RCC 7860 (cell line): ENCODE data around the gene ZNF680.
"Not testable (repeated sequence)": the region's sequence is repeated elsewhere in the genome, so short reads cannot be mapped to it uniquely, and the experiment has no call there.

ENCODE experiments used
- DNase-seq: peaks from one replicate; pipeline ENCODE4 v3.0.0-alpha.2; 2015; ENCODE audit warnings: low spot score
- FAIRE-seq: peaks from 2 replicates; lab custom pipeline; 2012; peaks lifted over from hg19 to GRCh38; lab: Jason Lieb, UNC

The ZNF680 gene

GRCh38 chr7:64562626-64563278 is at the start of gene ZNF680:
ZNF680 (minus strand) TSS chr7:64563071; CDS start chr7:64562954, 117 bp downstream.
- FAIRE-seq (peak; percentile 96), DNase-seq (peak; percentile 92)

DNA sequence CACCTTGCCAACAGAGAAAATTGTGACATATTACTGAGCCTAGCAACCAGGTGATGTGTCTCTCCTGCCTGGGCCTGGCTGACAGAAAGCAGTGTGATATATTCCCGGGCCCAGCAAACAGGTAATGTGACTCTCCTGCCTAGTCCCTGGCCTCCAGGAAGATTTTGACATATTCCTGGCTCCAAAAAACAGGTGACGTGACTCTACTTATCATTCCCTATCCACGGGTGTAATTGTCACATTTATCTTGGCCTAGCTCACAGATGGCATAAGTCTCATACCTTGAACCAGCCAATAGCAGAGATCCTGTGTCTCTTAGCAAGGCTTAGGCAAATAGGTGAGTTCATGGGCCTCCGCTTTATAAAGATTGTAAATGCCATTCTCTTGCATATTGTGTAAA is 49.6 kb upstream of the ZNF680 start:
- no peak for FAIRE-seq
- no peak for DNase-seq

DNA sequence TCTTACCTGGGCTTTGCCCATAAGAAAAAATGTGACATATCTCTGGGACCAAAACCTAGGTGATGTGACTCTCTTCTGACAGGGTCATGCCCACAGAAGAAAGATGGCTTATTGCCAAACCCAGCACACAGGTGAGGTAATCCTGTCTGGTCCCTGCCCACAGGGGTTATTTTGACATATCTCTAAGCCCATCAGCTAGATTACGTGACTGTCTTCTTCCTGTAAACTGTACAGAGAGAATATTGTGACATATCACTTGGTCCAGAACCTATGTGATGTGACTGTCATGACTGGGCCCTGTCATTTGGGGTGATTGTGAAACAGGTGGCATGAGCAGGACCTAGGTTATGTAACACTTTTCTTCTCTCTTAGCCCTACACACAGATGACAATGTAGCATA is 48.8 kb upstream of the ZNF680 start:
- DNase-seq (no peak), FAIRE-seq (no peak)

DNA sequence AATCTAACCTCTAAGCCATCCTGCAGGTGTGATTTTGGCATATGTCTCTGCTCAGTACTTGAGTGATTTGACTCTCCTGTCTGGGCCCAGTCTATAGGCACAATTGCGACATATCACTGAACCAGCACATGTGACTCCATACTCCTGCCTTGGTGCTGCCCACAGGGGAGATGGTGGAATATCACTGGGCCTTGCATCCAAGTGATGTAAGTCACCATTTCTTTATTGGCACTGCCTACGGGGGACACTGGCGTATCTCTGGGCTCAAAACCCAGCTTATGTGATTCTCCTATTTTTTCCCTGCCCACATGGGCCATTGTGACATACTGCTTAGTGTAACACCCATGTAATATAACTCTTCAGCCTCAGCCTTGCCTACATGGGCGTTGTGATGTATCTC is 48.1 kb upstream of the ZNF680 start:
- DNase-seq = no peak
- FAIRE-seq = no peak

DNA sequence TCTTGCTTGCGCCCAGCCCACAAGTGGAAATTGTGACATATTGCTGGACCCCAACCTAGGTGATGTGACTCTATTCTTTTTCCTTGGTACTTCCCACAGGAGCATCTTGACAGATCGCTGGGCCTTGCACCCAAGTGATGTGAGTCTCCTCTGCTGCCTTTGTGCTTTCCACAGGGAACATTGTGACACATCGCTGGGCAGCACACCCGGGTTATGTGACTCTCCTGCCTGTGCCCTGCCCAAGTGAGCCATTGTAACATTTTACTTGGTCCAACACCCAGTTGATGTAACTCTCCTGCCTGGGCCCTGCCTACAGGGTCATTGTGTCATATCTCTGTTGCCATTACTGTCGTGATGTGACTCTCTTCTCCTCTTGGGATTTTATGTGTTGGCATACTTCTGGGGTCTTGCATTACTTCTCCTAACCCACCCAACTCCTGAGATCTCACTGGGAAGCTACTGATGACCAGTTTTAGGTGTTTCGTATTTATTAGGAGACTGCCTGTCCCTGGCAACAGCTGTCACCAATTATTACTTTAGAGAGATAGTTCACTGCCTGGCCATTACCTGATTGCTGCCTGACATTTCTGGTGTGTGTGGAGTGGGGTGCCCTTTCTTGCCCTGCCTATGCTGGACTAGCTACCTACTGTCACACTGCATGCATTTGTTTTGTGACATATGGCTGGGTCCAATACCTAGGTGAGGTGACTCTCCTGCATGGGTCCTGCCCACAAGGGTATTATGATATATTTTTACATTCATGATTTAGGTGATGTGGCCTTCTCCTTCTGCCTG is 45.4 kb upstream of the ZNF680 start:
- DNase-seq (no peak), FAIRE-seq (no peak)

DNA sequence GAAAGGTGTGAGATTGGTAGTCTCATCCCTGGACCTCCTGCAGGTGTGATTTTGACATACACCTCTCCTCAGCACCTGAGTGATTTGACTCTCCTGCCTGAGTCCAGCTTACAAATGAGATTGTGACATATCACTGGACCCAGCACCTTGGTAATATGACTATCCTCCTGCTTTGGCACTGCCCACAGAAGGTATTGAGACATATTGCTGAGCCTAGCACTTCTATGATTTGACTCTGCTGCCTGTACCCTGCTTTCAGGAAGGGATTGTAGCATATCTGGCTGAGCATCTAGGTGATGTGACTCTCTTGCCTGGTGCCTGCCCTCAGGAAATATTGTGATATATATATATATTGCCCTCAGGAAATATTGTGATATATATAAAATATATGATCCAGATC is 43.5 kb upstream of the ZNF680 start:
- DNase-seq = no peak
- no peak for FAIRE-seq

- FAIRE-seq = no peak
- DNase-seq = no peak
Measured at GRCh38 chr7:64603271-64603670, 40.4 kb upstream of the ZNF680 start.

DNA sequence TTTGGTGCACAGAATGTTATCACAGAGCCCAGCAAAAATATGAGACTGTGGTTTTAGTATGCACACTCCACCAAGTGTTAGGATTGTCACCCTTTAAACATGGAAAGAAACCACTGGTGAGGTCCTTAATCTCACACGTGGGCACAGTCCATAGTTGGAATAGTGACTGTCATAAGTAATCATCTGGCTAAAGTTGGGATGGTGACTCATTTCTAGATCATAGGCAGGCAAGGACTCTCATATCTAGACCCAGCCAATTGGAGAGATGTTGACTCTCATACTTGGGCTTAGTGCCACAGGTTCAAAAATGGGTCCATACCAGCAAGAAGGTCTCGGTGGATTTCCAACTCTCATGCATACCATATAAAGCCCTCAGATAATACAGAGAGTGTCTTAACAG is 39.6 kb upstream of the ZNF680 start:
- DNase-seq (no peak), FAIRE-seq (no peak)

GRCh38 chr7:64602086-64602485 is 39.2 kb upstream of the ZNF680 start:
- FAIRE-seq = no peak
- no peak for DNase-seq

GRCh38 chr7:64599359-64599758 is 36.5 kb upstream of the ZNF680 start:
- DNase-seq (no peak), FAIRE-seq (no peak)

- no peak for DNase-seq
- no peak for FAIRE-seq
Measured at GRCh38 chr7:64590971-64591370, 28.1 kb upstream of the ZNF680 start.

DNA sequence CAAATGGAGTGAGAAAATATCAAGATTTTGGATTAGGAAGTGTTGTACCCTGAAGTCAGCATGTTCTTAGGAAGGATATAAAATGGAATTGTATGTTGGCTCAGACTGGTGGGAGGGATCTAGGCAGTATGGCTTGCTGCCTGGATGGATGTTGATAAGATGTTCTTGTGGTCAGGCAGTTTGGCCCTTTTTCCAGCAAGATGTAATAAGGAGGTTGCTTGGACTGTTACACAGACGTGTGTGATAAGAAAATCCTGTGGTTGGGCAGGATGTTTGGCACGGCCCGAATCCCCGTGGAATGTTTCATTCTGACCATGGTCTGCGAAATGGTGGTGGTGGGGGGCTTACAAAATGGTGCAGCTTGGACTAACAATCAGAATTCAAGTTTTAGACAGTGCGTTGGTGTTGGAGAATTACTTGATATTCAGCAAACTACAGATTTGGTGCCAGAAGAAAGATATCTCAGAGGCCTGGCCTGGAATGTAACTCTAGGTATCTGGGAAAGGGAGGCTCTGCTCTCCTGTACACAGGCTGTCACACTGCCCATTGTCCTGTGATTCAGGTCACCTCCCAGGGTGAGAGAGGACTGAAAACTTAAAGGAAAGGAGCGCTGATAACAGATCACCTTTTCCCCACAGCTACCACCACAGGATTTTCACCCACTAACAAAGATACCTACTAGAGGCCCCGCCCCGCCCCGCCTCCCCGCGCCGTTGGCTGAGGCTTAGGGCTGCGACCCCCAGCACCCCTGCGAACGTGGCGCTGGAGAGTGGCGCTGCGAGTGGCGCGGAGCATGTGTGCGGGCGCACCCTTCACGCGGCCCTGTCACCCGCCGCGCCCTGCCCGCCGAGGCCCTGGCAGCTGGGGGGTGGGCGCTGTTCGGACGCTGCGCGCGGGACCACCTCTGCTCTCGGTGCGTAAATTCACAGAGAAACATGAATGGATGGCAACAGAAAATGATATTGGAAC is 19.3 kb upstream of the ZNF680 start:
- DNase-seq (no peak), FAIRE-seq (no peak)

DNA sequence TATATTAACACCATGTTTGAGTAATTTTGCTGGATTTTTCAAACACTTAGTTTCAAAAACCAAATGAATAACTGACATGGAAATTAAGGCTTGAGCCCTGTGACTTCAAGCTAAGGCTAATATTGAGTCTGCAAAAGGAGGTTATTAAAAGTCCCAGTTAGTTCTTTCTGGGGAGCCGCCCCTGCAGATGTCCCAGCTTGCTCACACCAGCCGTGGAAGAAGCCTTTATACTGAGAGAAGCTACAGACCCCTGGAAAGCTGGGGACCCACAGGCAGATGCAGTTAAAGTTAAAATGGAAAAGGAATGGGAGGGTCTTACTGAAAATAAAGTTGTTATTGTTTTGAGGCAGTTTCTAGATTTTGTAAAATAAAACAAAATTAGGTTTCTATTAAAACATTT is 18.5 kb upstream of the ZNF680 start:
- DNase-seq (no peak), FAIRE-seq (no peak)

DNA sequence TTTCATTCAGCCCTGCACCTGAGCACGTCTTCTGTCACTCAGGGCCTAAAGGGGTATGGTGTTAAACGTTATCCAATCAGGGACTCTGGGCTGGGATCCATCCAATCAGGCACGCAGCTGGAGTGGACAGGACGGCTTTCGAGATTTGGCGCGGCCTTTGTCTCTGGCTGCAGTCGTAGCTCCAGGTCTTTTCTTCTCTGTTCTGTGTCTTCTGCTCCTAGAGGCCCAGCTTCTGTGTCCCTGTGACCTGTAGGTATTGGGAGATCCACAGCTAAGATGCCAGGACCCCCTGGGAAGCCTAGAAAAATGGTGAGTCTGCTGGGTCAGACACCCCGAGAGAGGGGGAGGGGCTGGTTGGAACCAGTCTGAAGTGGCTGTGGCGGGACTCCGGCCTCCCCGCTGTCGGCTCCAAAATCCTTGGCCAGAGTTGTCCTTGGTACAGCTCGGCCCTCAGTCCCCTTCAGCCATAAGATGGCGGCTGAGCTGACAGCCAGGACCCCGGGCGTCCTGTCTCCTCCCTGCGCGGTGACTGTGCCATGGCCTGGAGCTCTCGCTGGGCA is 11.7 kb upstream of the ZNF680 start:
- no peak for DNase-seq
- no peak for FAIRE-seq

DNA sequence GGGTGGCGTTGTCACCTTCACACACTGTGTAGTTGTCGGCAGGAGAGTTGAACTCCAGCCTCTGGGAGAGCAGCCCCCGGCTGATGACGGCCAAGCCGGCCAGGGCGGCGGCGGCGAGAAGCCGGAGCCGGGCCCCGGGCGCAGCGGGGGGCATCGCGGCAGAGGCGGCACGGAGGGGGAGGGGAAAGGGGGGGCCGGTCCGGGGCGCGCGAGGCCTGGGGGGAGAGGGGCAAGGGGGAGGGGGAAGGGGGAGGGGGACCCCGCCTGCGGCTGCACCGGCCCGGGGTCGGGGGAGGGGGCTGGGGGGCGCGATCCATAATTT is 7.4 kb upstream of the ZNF680 start:
- DNase-seq, FAIRE-seq: not testable (repeated sequence)

- DNase-seq, FAIRE-seq: not testable (repeated sequence)
Measured at GRCh38 chr7:64569372-64570283, 6.8 kb upstream of the ZNF680 start.

- FAIRE-seq = no peak
- no peak for DNase-seq
Measured at GRCh38 chr7:64562256-64562625, 630 bp downstream of the ZNF680 start.

- FAIRE-seq (no peak), DNase-seq (no peak)
Measured at GRCh38 chr7:64559206-64559605, 3.7 kb downstream of the ZNF680 start.

DNA sequence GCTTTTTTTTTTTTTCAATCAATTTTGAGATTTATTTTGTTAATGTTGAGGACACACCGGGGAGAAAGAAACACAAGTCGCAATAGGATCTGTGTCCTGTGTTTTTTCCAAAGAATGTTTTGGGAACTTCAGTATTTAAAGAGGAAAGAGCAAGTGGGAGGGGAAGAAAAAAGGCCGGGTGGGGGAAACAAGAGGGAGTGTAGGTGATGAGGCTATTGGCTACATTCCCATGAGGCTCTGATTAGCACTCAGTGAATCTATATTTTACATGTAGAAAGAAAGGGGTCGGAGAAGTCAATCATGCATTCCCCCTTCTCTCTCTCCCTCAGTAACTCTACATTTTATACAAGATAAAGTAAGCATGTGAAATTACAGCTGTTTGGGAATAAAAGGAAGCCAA is 4.1 kb downstream of the ZNF680 start:
- FAIRE-seq (no peak), DNase-seq (no peak)

GRCh38 chr7:64558323-64558705 is 4.6 kb downstream of the ZNF680 start:
- DNase-seq (no peak), FAIRE-seq (no peak)
